Ascending aorta (tissue), 2 donors: ENCODE measurements around the gene YWHAG. TPM values are rescaled to one million over a fixed set of nuclear protein-coding genes. Genes with fewer than 3 reads are reported as not detected.
A peak's percentile ranks its signal among the peaks of the same experiment; 100 is the strongest.
"Not testable (repeated sequence)": the region's sequence is repeated elsewhere in the genome, so short reads cannot be mapped to it uniquely, and the experiment has no call there.

Experiments
- DNase-seq, 2 donors: peaks; one replicate each; pipeline ENCODE4 v3.0.0-alpha.2; 2019; ENCODE audit warnings: low spot score in 2 of 2
- H3K27ac ChIP-seq, 2 donors: fragments of 200-600 bp; sonication (generic); one replicate each; pipeline ENCODE4 v1.5.1; 2016 to 2017; ENCODE audit warnings: mild to moderate bottlenecking in 1 of 2
- H3K27me3 ChIP-seq: fragments of 200-600 bp; sonication (generic); one replicate; pipeline ENCODE4 v1.5.1; 2017
- H3K36me3 ChIP-seq, 2 donors: fragments of 200-600 bp; sonication (generic); one replicate each; pipeline ENCODE4 v1.5.1; 2016
- H3K4me1 ChIP-seq, 2 donors: fragments of 200-600 bp; sonication (generic); one replicate each; pipeline ENCODE4 v1.5.1; 2016 to 2017; ENCODE audit warnings: mild to moderate bottlenecking in 1 of 2
- H3K4me3 ChIP-seq, 2 donors: fragments of 200-600 bp; sonication (generic); one replicate each; pipeline ENCODE4 v1.5.1; 2016 to 2017; ENCODE audit warnings: mild to moderate bottlenecking in 1 of 2
- H3K9me3 ChIP-seq, 2 donors: fragments of 200-600 bp; sonication (generic); one replicate each; pipeline ENCODE4 v1.5.1; 2016
- CTCF ChIP-seq, 3 experiments: fragments of 200-600 bp in 2 of 3; fragments of 450-650 bp in 1 of 3; sonication (generic) in 2 of 3; IDR thresholded peaks; one replicate each; pipeline ENCODE4 v1.5.1; 2016 to 2019; ENCODE audit warnings: antibody characterized with exemption in 3 of 3, mild to moderate bottlenecking in 1 of 3, moderate library complexity in 1 of 3
- intact Hi-C: fragments of 100-400 bp; cut with DNase I; formaldehyde crosslinking; loops from one replicate; pipeline ENCODE4 v1.15.1; 2023
- total RNA-seq: library from RNA; depleted of rRNA; stranded (reverse); fragments of >200 nt; gene quantifications from one replicate; pipeline ENCODE4 v1.1.0, GENCODE V29; 2016

The YWHAG gene
- total RNA-seq, 1 donor from 2014 or later: 83.0 TPM

GRCh38 chr7:76296743-76297740 is 61.7 kb downstream of the YWHAG start:
- intact Hi-C loops: loop anchor here (10.0 kb wide), 1 partner anchor 422 kb away; the partner anchor contains the start of gene RHBDD2
- DNase-seq: peak; percentile 46 to 89
- peak overlapping the region; percentile 93 to 99 for H3K27ac ChIP-seq
- no peaks in the 10 kb centered on the region for H3K36me3 ChIP-seq
- peaks cover 22 to 44% of the 10 kb centered on the region in 2 donors for H3K4me1 ChIP-seq
- peak overlapping the region in 1 of 2 donors; percentile 1 for H3K4me3 ChIP-seq
- no peak for TF ChIP-seq CTCF (IDR thresholded peaks at IDR 0.05)
- no peaks in the 10 kb centered on the region for H3K9me3 ChIP-seq
- H3K27me3 ChIP-seq: no peaks in the 10 kb centered on the region

- H3K4me1 ChIP-seq: peaks cover 27 to 40% of the 10 kb centered on the region in 2 donors
- DNase-seq: peak; percentile 91 to 99
- H3K9me3 ChIP-seq: no peaks in the 10 kb centered on the region
- H3K4me3 ChIP-seq: peak overlapping the region; percentile 39 to 41
- no peaks in the 10 kb centered on the region for H3K27me3 ChIP-seq
- peak overlapping the region; percentile 93 to 99 for H3K27ac ChIP-seq
- no peak for TF ChIP-seq CTCF (IDR thresholded peaks at IDR 0.05)
- H3K36me3 ChIP-seq: no peaks in the 10 kb centered on the region
- intact Hi-C loops: loop anchor here (1.0 to 10.0 kb wide), 2 partner anchors 8 to 420 kb away; partner anchors contain the start of genes HSPB1 and RHBDD2
These were observed 64.3 kb downstream of the YWHAG start for GRCh38 chr7:76294344-76295024.

- intact Hi-C loops: loop anchor here (10.0 kb wide), 1 partner anchor 419 kb away; the partner anchor contains the start of gene RHBDD2
- Histone ChIP-seq H3K4me1 (peaks cover 27 to 40% of the 10 kb centered on the region in 2 donors), H3K27me3 (no peaks in the 10 kb centered on the region), H3K36me3 (no peaks in the 10 kb centered on the region), H3K9me3 (no peaks in the 10 kb centered on the region), H3K4me3 (peak overlapping the region in 1 of 2 donors; percentile 39), H3K27ac (peak overlapping the region; percentile 93 to 99)
- DNase-seq: no peak
- no peak for TF ChIP-seq CTCF (IDR thresholded peaks at IDR 0.05)
These were observed 65.3 kb downstream of the YWHAG start for GRCh38 chr7:76293407-76293901.

GRCh38 chr7:76292911-76293310 is 65.9 kb downstream of the YWHAG start:
- intact Hi-C loops: loop anchor here (10.0 kb wide), 1 partner anchor 418 kb away; the partner anchor contains the start of gene RHBDD2

GRCh38 chr7:76292213-76292573 is 66.6 kb downstream of the YWHAG start:
- no peak for DNase-seq
- H3K27me3 ChIP-seq: no peaks in the 10 kb centered on the region
- peak overlapping the region; percentile 24 to 59 for H3K4me3 ChIP-seq
- intact Hi-C loops: loop anchor here (10.0 kb wide), 1 partner anchor 417 kb away; the partner anchor contains the start of gene RHBDD2
- H3K4me1 ChIP-seq: peaks cover 24 to 34% of the 10 kb centered on the region in 2 donors
- H3K27ac ChIP-seq: peak overlapping the region; percentile 93 to 99
- H3K36me3 ChIP-seq: no peaks in the 10 kb centered on the region
- H3K9me3 ChIP-seq: no peaks in the 10 kb centered on the region
- no peak for TF ChIP-seq CTCF (IDR thresholded peaks at IDR 0.05)

More at GRCh38 chr7:76292911-76293310, 65.9 kb downstream of the YWHAG start:
- H3K9me3 ChIP-seq, DNase-seq, H3K36me3 ChIP-seq, H3K27me3 ChIP-seq: not testable (repeated sequence)
- Histone ChIP-seq H3K4me3 (peak overlapping the region in 1 of 2 donors; percentile 59), H3K27ac (peak overlapping the region; percentile 93 to 99), H3K4me1 (peaks cover 27 to 40% of the 10 kb centered on the region in 2 donors)
